ENCODE data around the gene FBXL17. TPM values are rescaled to one million over a fixed set of nuclear protein-coding genes. Genes with fewer than 3 reads are reported as not detected.

The FBXL17 gene
- total and polyA plus RNA-seq, 4 donors: 2.1 to 14.1 (median 6.3) TPM

DNA sequence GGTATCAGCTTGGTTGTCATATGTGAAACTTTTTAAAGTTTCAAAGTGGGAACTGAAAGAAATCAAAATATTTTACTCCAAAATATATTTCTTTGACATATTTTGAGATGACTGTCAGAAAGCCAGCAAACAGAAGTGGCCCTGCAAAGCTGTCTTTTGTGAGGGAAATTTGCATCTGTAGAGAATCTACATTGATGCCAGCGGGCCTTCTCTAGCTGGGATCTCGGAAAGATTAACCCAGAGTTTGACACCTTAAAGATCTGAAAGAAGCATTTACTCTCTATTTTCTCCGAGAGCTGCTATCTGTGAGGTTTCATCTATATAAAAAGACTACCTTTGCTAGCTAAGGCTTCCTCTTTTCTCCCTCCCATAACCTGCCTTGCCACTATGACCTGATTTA lies 303.6 kb downstream of the FBXL17 start:
- Histone ChIP-seq H3K27me3 (ENCODE audit: control insufficient read depth in 4 of 4, insufficient read depth in 4 of 4, low read length in 3 of 4) (no peaks in the 10 kb centered on the region), H3K4me3 (ENCODE audit: low read depth in 1 of 3, low read length in 3 of 3) (no peak overlapping the region), H3K9me3 (ENCODE audit: control insufficient read depth in 4 of 4, low read length in 3 of 4) (no peaks in the 10 kb centered on the region), H3K4me1 (ENCODE audit: control insufficient read depth in 4 of 4, insufficient read depth in 4 of 4, low read length in 3 of 4) (no peaks in the 10 kb centered on the region), H3K36me3 (ENCODE audit: control insufficient read depth in 4 of 4, insufficient read depth in 3 of 4, low read depth in 1 of 4, low read length in 3 of 4) (no peaks in the 10 kb centered on the region), H3K27ac (ENCODE audit: low read depth in 1 of 2, low read length in 2 of 2) (no peak overlapping the region), H3K9ac (ENCODE audit: low read depth in 1 of 2, low read length in 2 of 2) (no peak overlapping the region)
- DNase-seq (ENCODE audit: low spot score): no peak
- 99% methylated on average over 3 of the region's 3 CpGs for WGBS
- no peak for TF ChIP-seq TAF1 (conservative IDR thresholded peaks at IDR 0.05)
- TF ChIP-seq SP1 (IDR thresholded peaks at IDR 0.05): no peak
- TF ChIP-seq, protein P1, sequence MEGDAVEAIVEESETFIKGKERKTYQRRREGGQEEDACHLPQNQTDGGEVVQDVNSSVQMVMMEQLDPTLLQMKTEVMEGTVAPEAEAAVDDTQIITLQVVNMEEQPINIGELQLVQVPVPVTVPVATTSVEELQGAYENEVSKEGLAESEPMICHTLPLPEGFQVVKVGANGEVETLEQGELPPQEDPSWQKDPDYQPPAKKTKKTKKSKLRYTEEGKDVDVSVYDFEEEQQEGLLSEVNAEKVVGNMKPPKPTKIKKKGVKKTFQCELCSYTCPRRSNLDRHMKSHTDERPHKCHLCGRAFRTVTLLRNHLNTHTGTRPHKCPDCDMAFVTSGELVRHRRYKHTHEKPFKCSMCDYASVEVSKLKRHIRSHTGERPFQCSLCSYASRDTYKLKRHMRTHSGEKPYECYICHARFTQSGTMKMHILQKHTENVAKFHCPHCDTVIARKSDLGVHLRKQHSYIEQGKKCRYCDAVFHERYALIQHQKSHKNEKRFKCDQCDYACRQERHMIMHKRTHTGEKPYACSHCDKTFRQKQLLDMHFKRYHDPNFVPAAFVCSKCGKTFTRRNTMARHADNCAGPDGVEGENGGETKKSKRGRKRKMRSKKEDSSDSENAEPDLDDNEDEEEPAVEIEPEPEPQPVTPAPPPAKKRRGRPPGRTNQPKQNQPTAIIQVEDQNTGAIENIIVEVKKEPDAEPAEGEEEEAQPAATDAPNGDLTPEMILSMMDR (IDR thresholded peaks at IDR 0.05; ENCODE audit: low read depth, low read length, missing input control): no peak
- no peak for TF ChIP-seq GABPA (IDR thresholded peaks at IDR 0.05 in 1 of 2, conservative IDR thresholded peaks at IDR 0.05 in 1 of 2)
- TF ChIP-seq, protein P2, sequence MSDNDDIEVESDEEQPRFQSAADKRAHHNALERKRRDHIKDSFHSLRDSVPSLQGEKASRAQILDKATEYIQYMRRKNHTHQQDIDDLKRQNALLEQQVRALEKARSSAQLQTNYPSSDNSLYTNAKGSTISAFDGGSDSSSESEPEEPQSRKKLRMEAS (IDR thresholded peaks at IDR 0.05): no peak
- no peak for TF ChIP-seq FOXA2 (IDR thresholded peaks at IDR 0.05)
- TF ChIP-seq, protein P3, sequence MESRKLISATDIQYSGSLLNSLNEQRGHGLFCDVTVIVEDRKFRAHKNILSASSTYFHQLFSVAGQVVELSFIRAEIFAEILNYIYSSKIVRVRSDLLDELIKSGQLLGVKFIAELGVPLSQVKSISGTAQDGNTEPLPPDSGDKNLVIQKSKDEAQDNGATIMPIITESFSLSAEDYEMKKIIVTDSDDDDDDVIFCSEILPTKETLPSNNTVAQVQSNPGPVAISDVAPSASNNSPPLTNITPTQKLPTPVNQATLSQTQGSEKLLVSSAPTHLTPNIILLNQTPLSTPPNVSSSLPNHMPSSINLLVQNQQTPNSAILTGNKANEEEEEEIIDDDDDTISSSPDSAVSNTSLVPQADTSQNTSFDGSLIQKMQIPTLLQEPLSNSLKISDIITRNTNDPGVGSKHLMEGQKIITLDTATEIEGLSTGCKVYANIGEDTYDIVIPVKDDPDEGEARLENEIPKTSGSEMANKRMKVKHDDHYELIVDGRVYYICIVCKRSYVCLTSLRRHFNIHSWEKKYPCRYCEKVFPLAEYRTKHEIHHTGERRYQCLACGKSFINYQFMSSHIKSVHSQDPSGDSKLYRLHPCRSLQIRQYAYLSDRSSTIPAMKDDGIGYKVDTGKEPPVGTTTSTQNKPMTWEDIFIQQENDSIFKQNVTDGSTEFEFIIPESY (IDR thresholded peaks at IDR 0.05): no peak
- TF ChIP-seq, protein P4, sequence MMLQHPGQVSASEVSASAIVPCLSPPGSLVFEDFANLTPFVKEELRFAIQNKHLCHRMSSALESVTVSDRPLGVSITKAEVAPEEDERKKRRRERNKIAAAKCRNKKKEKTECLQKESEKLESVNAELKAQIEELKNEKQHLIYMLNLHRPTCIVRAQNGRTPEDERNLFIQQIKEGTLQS (IDR thresholded peaks at IDR 0.05): no peak
- no peak for TF ChIP-seq RXRA (IDR thresholded peaks at IDR 0.05)
- TF ChIP-seq HNF4G (IDR thresholded peaks at IDR 0.05): no peak
- TF ChIP-seq RAD21 (IDR thresholded peaks at IDR 0.05): no peak
- TF ChIP-seq, protein P5, sequence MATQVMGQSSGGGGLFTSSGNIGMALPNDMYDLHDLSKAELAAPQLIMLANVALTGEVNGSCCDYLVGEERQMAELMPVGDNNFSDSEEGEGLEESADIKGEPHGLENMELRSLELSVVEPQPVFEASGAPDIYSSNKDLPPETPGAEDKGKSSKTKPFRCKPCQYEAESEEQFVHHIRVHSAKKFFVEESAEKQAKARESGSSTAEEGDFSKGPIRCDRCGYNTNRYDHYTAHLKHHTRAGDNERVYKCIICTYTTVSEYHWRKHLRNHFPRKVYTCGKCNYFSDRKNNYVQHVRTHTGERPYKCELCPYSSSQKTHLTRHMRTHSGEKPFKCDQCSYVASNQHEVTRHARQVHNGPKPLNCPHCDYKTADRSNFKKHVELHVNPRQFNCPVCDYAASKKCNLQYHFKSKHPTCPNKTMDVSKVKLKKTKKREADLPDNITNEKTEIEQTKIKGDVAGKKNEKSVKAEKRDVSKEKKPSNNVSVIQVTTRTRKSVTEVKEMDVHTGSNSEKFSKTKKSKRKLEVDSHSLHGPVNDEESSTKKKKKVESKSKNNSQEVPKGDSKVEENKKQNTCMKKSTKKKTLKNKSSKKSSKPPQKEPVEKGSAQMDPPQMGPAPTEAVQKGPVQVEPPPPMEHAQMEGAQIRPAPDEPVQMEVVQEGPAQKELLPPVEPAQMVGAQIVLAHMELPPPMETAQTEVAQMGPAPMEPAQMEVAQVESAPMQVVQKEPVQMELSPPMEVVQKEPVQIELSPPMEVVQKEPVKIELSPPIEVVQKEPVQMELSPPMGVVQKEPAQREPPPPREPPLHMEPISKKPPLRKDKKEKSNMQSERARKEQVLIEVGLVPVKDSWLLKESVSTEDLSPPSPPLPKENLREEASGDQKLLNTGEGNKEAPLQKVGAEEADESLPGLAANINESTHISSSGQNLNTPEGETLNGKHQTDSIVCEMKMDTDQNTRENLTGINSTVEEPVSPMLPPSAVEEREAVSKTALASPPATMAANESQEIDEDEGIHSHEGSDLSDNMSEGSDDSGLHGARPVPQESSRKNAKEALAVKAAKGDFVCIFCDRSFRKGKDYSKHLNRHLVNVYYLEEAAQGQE (IDR thresholded peaks at IDR 0.05): no peak
- no peak for TF ChIP-seq FOXA1 (IDR thresholded peaks at IDR 0.05)
- TF ChIP-seq NR2F2 (IDR thresholded peaks at IDR 0.05): no peak
- no peak for TF ChIP-seq JUND (IDR thresholded peaks at IDR 0.05)
- TF ChIP-seq YY1 (IDR thresholded peaks at IDR 0.05): no peak
- TF ChIP-seq HNF4A (conservative IDR thresholded peaks at IDR 0.05): no peak
- no peak for TF ChIP-seq EGR1 (IDR thresholded peaks at IDR 0.05; ENCODE audit: low read depth in 2 of 2)

All from liver (tissue), 9 donors.